K562 (cell line): Measurements from ENCODE around the gene IMPA2. TPM values are rescaled to one million over a fixed set of nuclear protein-coding genes. Genes with fewer than 3 reads are reported as not detected.

ENCODE experiments used
- ATAC-seq: fragments of 200-7000 bp; cut with Tn5 transposase; 3 replicates; pipeline ENCODE4 v1.9.1; 2020; ENCODE audit warnings: moderate library complexity
- BruUV-seq: library from RNA; stranded (reverse); fragments of 400-500 nt; replicated peaks from 2 replicates; lab custom pipeline; 2021; lab: Mats Ljungman, UMichigan
- CTCF ChIA-PET: fragments of 300-600 bp; formaldehyde crosslinking; extraction: SDS; loops from one replicate; lab custom pipeline; 2021; ENCODE audit warnings: low intra/inter-chr PET ratio; lab: Yijun Ruan, JAX
- POLR2A ChIA-PET: fragments of 300-600, 350-650 bp; sonication (Branson Sonifier 250); formaldehyde crosslinking; extraction: SDS; loops from one replicate; lab custom pipeline; 2021; ENCODE audit warnings: antibody characterized with exemption, inconsistent platforms; lab: Yijun Ruan, JAX
- DNase-seq, 4 experiments: peaks; one replicate each; pipeline versions ENCODE4 v3.0.0 to v3.0.0-alpha.2; 2011 to 2018; ENCODE audit warnings: low spot score in 3 of 4, mixed read lengths in 3 of 4; ENCODE audit errors: extremely low read depth in 1 of 4
- FAIRE-seq: peaks from 2 replicates; lab custom pipeline; 2011; peaks lifted over from hg19 to GRCh38; lab: Jason Lieb, UNC
- H2AFZ ChIP-seq: 2 replicates; pipeline ENCODE4 v1.6.0; 2011; ENCODE audit warnings: low read depth, low read length, control low read depth, inconsistent platforms
- H3K27ac ChIP-seq: fragments of 200-600 bp; 3 replicates; pipeline ENCODE4 v1.8.0; 2011; ENCODE audit warnings: low read depth, mild to moderate bottlenecking, control low read depth, inconsistent platforms, low read length, moderate library complexity, mixed read lengths; ENCODE audit errors: extremely low read depth
- H3K27me3 ChIP-seq, 2 experiments: fragments of 300-600 bp in 1 of 2; 2 replicates in 1 of 2; 3 replicates in 1 of 2; pipeline versions ENCODE4 v1.6.0 to v1.8.0; 2011; ENCODE audit warnings: inconsistent platforms in 2 of 2, low read length in 2 of 2, mild to moderate bottlenecking in 1 of 2, mixed read lengths in 1 of 2, moderate library complexity in 1 of 2; ENCODE audit not compliant: control insufficient read depth in 2 of 2, insufficient read depth in 2 of 2
- H3K36me3 ChIP-seq: fragments of 300-600 bp; 3 replicates; pipeline ENCODE4 v1.8.0; 2011; ENCODE audit warnings: mild to moderate bottlenecking, low read length, inconsistent platforms; ENCODE audit not compliant: control insufficient read depth, insufficient read depth
- H3K4me1 ChIP-seq, 2 experiments: fragments of 200-600 bp in 1 of 2; replicated peaks in 1 of 2; 2 replicates in 1 of 2; 3 replicates in 1 of 2; pipeline versions ENCODE4 v1.5.1 to v1.8.0; 2011; ENCODE audit warnings: inconsistent platforms in 2 of 2, low read length in 2 of 2, mild to moderate bottlenecking in 1 of 2, mixed read lengths in 1 of 2, moderate library complexity in 1 of 2; ENCODE audit not compliant: control insufficient read depth in 2 of 2, insufficient read depth in 2 of 2
- H3K4me2 ChIP-seq: 2 replicates; pipeline ENCODE4 v1.6.1; 2011; ENCODE audit warnings: low read length, control low read depth, inconsistent platforms, mixed read lengths; ENCODE audit not compliant: insufficient read depth
- H3K4me3 ChIP-seq: fragments of 200-600 bp; sonication (generic), shearing (Covaris generic); 2 replicates; pipeline ENCODE4 v1.5.1; 2016; ENCODE audit warnings: control low read depth, inconsistent platforms
- H3K79me2 ChIP-seq: fragments of 200-600 bp; 3 replicates; pipeline ENCODE4 v1.8.0; 2011; ENCODE audit warnings: low read length, inconsistent platforms; ENCODE audit not compliant: control insufficient read depth, insufficient read depth
- H3K9ac ChIP-seq, 2 experiments: 2 replicates each; pipeline versions ENCODE4 v1.6.0 to v1.6.1; 2011; ENCODE audit warnings: low read depth in 2 of 2, low read length in 2 of 2, control low read depth in 1 of 2, inconsistent platforms in 1 of 2, mild to moderate bottlenecking in 1 of 2, mixed read lengths in 1 of 2; ENCODE audit not compliant: insufficient read depth in 1 of 2
- H3K9me1 ChIP-seq: one replicate; pipeline ENCODE4 v1.6.0; 2011; ENCODE audit warnings: inconsistent platforms, mild to moderate bottlenecking, low read length, moderate library complexity; ENCODE audit not compliant: control insufficient read depth, insufficient read depth
- H3K9me3 ChIP-seq: replicated peaks from 2 replicates; pipeline ENCODE4 v1.5.1; 2011; ENCODE audit warnings: low read depth, low read length, inconsistent platforms; ENCODE audit not compliant: control insufficient read depth, insufficient read depth
- H4K20me1 ChIP-seq: replicated peaks from 2 replicates; pipeline ENCODE4 v1.6.1; 2011; ENCODE audit warnings: low read length, inconsistent platforms, mixed read lengths; ENCODE audit not compliant: control insufficient read depth, insufficient read depth
- CHCHD3 ChIP-seq: fragments of 250-450 bp; sonication (Bioruptor Pico); IDR thresholded peaks from 2 replicates; pipeline ENCODE4 v2.1.2; 2022; ENCODE audit warnings: mild to moderate bottlenecking
- CHD4 ChIP-seq: fragments of 200-600 bp; sonication (generic); IDR thresholded peaks from 3 replicates; pipeline ENCODE4 v1.6.1; 2012; ENCODE audit warnings: low read depth, mild to moderate bottlenecking, mixed read lengths, low read length, inconsistent platforms; ENCODE audit not compliant: insufficient read depth, insufficient replicate concordance, poor library complexity, severe bottlenecking
- HEY1 ChIP-seq: fragments of 250-450 bp; sonication (Bioruptor Pico); IDR thresholded peaks from 2 replicates; pipeline ENCODE4 v1.5.0; 2020; ENCODE audit warnings: mild to moderate bottlenecking, moderate library complexity, borderline replicate concordance
- KDM2B ChIP-seq: fragments of 250-450 bp; sonication (Bioruptor Pico); IDR thresholded peaks from 2 replicates; pipeline ENCODE4 v1.8.0; 2021; ENCODE audit warnings: mild to moderate bottlenecking, moderate library complexity
- KLF13 ChIP-seq: fragments of 450-650 bp; IDR thresholded peaks from 2 replicates; pipeline ENCODE4 v1.6.1; 2016; ENCODE audit warnings: missing genetic modification characterization, low read depth, mild to moderate bottlenecking, missing compliant biosample characterization, moderate library complexity, borderline replicate concordance
- L3MBTL2 ChIP-seq: fragments of 450-650 bp; IDR thresholded peaks from 2 replicates; pipeline ENCODE4 v1.6.1; 2016; ENCODE audit warnings: mild to moderate bottlenecking, moderate library complexity
- MTA1 ChIP-seq: fragments of 450-650 bp; IDR thresholded peaks from 2 replicates; pipeline ENCODE4 v1.6.1; 2017; ENCODE audit warnings: borderline replicate concordance
- NFIC ChIP-seq: fragments of 450-650 bp; IDR thresholded peaks from 2 replicates; pipeline ENCODE4 v1.6.1; 2017; ENCODE audit warnings: mild to moderate bottlenecking, inconsistent platforms
- NFIX ChIP-seq: fragments of 250-450 bp; sonication (Bioruptor Pico); IDR thresholded peaks from 2 replicates; pipeline ENCODE4 v1.4.0; 2020; ENCODE audit warnings: low read depth, mild to moderate bottlenecking, moderate library complexity
- NFYB ChIP-seq: IDR thresholded peaks from 2 replicates; pipeline ENCODE4 v1.6.1; 2011; ENCODE audit warnings: mild to moderate bottlenecking, moderate library complexity; ENCODE audit not compliant: insufficient read length; ENCODE audit errors: extremely low read depth
- NR2F6 ChIP-seq: fragments of 450-650 bp; formaldehyde crosslinking; IDR thresholded peaks from 2 replicates; pipeline ENCODE4 v1.4.0; 2020; ENCODE audit warnings: mild to moderate bottlenecking
- PCBP2 ChIP-seq: fragments of 200-400 bp; formaldehyde crosslinking; IDR thresholded peaks from 2 replicates; pipeline ENCODE4 v1.6.1; 2018; ENCODE audit warnings: low read length, low read depth, mild to moderate bottlenecking, moderate library complexity; ENCODE audit not compliant: poor library complexity, severe bottlenecking
- POLR2H ChIP-seq: IDR thresholded peaks from 2 replicates; pipeline ENCODE4 v1.6.1; 2016; ENCODE audit warnings: missing genetic modification characterization, low read depth, mild to moderate bottlenecking, control low read depth, missing compliant biosample characterization, moderate library complexity
- SMARCA5 ChIP-seq: fragments of 450-650 bp; IDR thresholded peaks from 2 replicates; pipeline ENCODE4 v1.6.1; 2016
- SOX6 ChIP-seq: fragments of 450-650 bp; IDR thresholded peaks from 2 replicates; pipeline ENCODE4 v1.6.1; 2014; ENCODE audit warnings: mild to moderate bottlenecking
- SRF ChIP-seq, 2 experiments: fragments of 250-450, 450-650 bp in 1 of 2; sonication (Bioruptor Pico) in 1 of 2; sonication (generic) in 1 of 2; formaldehyde crosslinking; IDR thresholded peaks; 2 replicates each; pipeline versions ENCODE4 v1.5.0 to v1.5.1; 2020 to 2022; ENCODE audit warnings: mild to moderate bottlenecking in 1 of 2, missing genetic modification reagents in 1 of 2
- SRSF1 ChIP-seq: fragments of 200-400 bp; formaldehyde crosslinking; IDR thresholded peaks from 2 replicates; pipeline ENCODE4 v1.6.1; 2017; ENCODE audit warnings: mild to moderate bottlenecking, low read depth, low read length, moderate library complexity
- TSC22D4 ChIP-seq: fragments of 450-650 bp; IDR thresholded peaks from 2 replicates; pipeline ENCODE4 v1.6.1; 2016; ENCODE audit warnings: missing genetic modification characterization, missing biosample characterization, control low read depth
- ZNF707 ChIP-seq: fragments of 250-450 bp; sonication (Bioruptor Pico); conservative IDR thresholded peaks from 2 replicates; pipeline ENCODE4 v1.8.0; 2022; ENCODE audit warnings: inconsistent platforms, mild to moderate bottlenecking, moderate library complexity
- WGBS: fragments of 100-300 bp; shearing (Covaris generic); methylation state at CpG from one replicate; pipeline ENCODE4 v1.1.6; 2016; ENCODE audit warnings: low coverage, mixed read lengths; ENCODE audit not compliant: insufficient coverage; ENCODE audit errors: missing lambda C conversion rate; 5-methylcytosine and 5-hydroxymethylcytosine counted together
- in situ Hi-C: fragments of 300-500 bp; cut with MboI; formaldehyde crosslinking; loops from 4 replicates; pipeline ENCODE4 v1.15.0; 2018; ENCODE audit warnings: inconsistent platforms, mixed read lengths
- intact Hi-C: fragments of 100-400 bp; cut with micrococcal nuclease; formaldehyde crosslinking; loops from 2 replicates; pipeline ENCODE4 v1.14.2; 2022
- polyA plus RNA-seq, 8 experiments: library from polyadenylated mRNA; depleted of rRNA in 4 of 8; stranded (reverse) in 5 of 8; unstranded in 3 of 8; fragments of >200 nt; fragmentation: Nextera tagmentation in 2 of 8; fragmentation: Illumina TruSeq in 1 of 8; extraction: Ambion mirVana in 2 of 8; extraction: Trizol in 1 of 8; gene quantifications; 2 replicates each; pipeline versions ENCODE4 v1.2.1 to v1.2.3, GENCODE V29; 2011 to 2014; ENCODE audit warnings: inconsistent platforms in 1 of 8, missing spikeins in 1 of 8
- total RNA-seq, 7 experiments: library from RNA; depleted of rRNA in 6 of 7; stranded (reverse); fragments of >200 nt in 6 of 7; fragmentation: Illumina TruSeq in 2 of 7; extraction: Trizol in 2 of 7; gene quantifications; 2 replicates each; pipeline versions ENCODE4 v1.2.1 to v1.2.3, GENCODE V29; 2011 to 2021; ENCODE audit warnings: low replicate concordance in 1 of 7

IMPA2 gene
- total and polyA plus RNA-seq, 9 of the 15 experiments (the other 6 are each of a cell fraction or from before 2014, with no cell fraction given): 0.62 to 11.3 (median 5.7) TPM

- no peak for FAIRE-seq
- WGBS: 6% methylated on average over 4 of the region's 5 CpGs
- CTCF ChIA-PET: no interaction called here
These were observed 45.3 kb downstream of the IMPA2 start for GRCh38 chr18:12026562-12026961.

GRCh38 chr18:12027046-12027445 is 45.7 kb downstream of the IMPA2 start:
- Histone ChIP-seq H3K9me1 (no peaks in the 10 kb centered on the region), H4K20me1 (no peaks in the 10 kb centered on the region; the same call in 1 of the 2 replicates), H3K27me3 (peaks cover 4 to 13% of the 10 kb centered on the region in 2 experiments; a peak in 4 of 5 replicates), H3K4me3 (no peak overlapping the region), H3K27ac (no peak overlapping the region), H3K9ac (0 out of 4 replicates have a peak overlapping the region, but pooled peaks of 1 of the 2 experiments have one; percentile 40), H2AFZ (no peak overlapping the region), H3K36me3 (no peaks in the 10 kb centered on the region), H3K79me2 (no peaks in the 10 kb centered on the region), H3K4me1 (peaks cover 0 to 3% of the 10 kb centered on the region in 2 experiments; a peak in 1 of 5 replicates), H3K9me3 (no peaks in the 10 kb centered on the region), H3K4me2 (no peak overlapping the region)
- 14% methylated on average over 9 of the region's 9 CpGs for WGBS
- CTCF ChIA-PET: no interaction called here
- in situ Hi-C loops (no loop called here), intact Hi-C loops (no loop called here)
- BruUV-seq: no TSS peak
- POLR2A ChIA-PET: interaction anchor here (0.6 kb wide), 1 partner anchor 38 kb away, joined by 4 read pairs; no protein-coding TSS in a partner anchor
- DNase-seq (no peak), FAIRE-seq (no peak), ATAC-seq (no peak)
- TF ChIP-seq SRF (CRISPR knock-in tag; IDR thresholded peaks at IDR 0.05): no peak
- no peak for TF ChIP-seq NFIX
- TF ChIP-seq MTA1: no peak
- TF ChIP-seq SRSF1: no peak
- no peak for TF ChIP-seq NFIC
- TF ChIP-seq KLF13 (tag): no peak
- no peak for TF ChIP-seq KDM2B
- TF ChIP-seq CHCHD3 (CRISPR knock-in tag): no peak
- TF ChIP-seq TSC22D4 (tag): no peak
- no peak for TF ChIP-seq PCBP2
- TF ChIP-seq L3MBTL2: no peak
- TF ChIP-seq CHD4: no peak
- TF ChIP-seq SOX6: no peak
- TF ChIP-seq HEY1 (CRISPR knock-in tag): no peak
- no peak for TF ChIP-seq ZNF707
- TF ChIP-seq POLR2H (tag): no peak

More at GRCh38 chr18:12026562-12026961, 45.3 kb downstream of the IMPA2 start:
- Histone ChIP-seq H3K79me2 (no peaks in the 10 kb centered on the region), H3K36me3 (no peaks in the 10 kb centered on the region), H3K4me3 (no peak overlapping the region), H3K27ac (no peak overlapping the region), H3K9me3 (no peaks in the 10 kb centered on the region), H3K4me2 (no peak overlapping the region), H3K9ac (peak overlapping the region in 1 of 2 experiments; percentile 17; a peak in 1 of 4 replicates), H3K9me1 (no peaks in the 10 kb centered on the region), H3K27me3 (peaks cover 4 to 13% of the 10 kb centered on the region in 2 experiments; a peak in 4 of 5 replicates)
- in situ Hi-C loops: no loop called here
- POLR2A ChIA-PET: no interaction called here
- no TSS peak for BruUV-seq
- DNase-seq: no peak
- intact Hi-C loops: no loop called here
- TF ChIP-seq NR2F6 (CRISPR knock-in tag): no peak
- no peak for TF ChIP-seq SMARCA5
- TF ChIP-seq NFYB: no peak
- TF ChIP-seq, all 486 proteins: peak for 0
- no peak for ATAC-seq
- no peaks in the 10 kb centered on the region; the same call in 1 of the 2 replicates for H4K20me1 ChIP-seq
- no peak overlapping the region for H2AFZ ChIP-seq
- H3K4me1 ChIP-seq: peaks cover 0 to 3% of the 10 kb centered on the region in 2 experiments; a peak in 1 of 5 replicates
